Caco-2 (cell line): ENCODE data around the gene STAT5B. TPM values are rescaled to one million over a fixed set of nuclear protein-coding genes. Genes with fewer than 3 reads are reported as not detected.
"Not testable (repeated sequence)": the region's sequence is repeated elsewhere in the genome, so short reads cannot be mapped to it uniquely, and the experiment has no call there.

ENCODE experiments used
- BruUV-seq: library from RNA; stranded (reverse); fragments of 400-500 nt; replicated peaks from 2 replicates; lab custom pipeline; 2021; lab: Mats Ljungman, UMichigan
- CTCF ChIA-PET: fragments of 300-600 bp; sonication (Branson Sonifier 250); formaldehyde crosslinking; loops from one replicate; lab custom pipeline; 2022; ENCODE audit warnings: antibody characterized with exemption; lab: Charles Lee
- POLR2A ChIA-PET: fragments of 300-600 bp; sonication (Branson Sonifier 250); formaldehyde crosslinking; loops from one replicate; lab custom pipeline; 2022; ENCODE audit warnings: antibody characterized with exemption; lab: Charles Lee
- DNase-seq, 2 experiments: peaks; one replicate each; pipeline versions ENCODE4 v3.0.0 to v3.0.0-alpha.2; 2020 to 2022
- H3K27me3 ChIP-seq: replicated peaks from 2 replicates; pipeline ENCODE4 v1.6.0; 2011; ENCODE audit warnings: low read length; ENCODE audit not compliant: control insufficient read depth, insufficient read depth
- H3K36me3 ChIP-seq: 2 replicates; pipeline ENCODE4 v1.5.1; 2011; ENCODE audit warnings: low read length; ENCODE audit not compliant: control insufficient read depth, insufficient read depth
- H3K4me1 ChIP-seq: fragments of 250-450 bp; sonication (Bioruptor Pico); 2 replicates; pipeline ENCODE4 v1.5.1; 2020; ENCODE audit warnings: mild to moderate bottlenecking
- H3K4me3 ChIP-seq: 2 replicates; pipeline ENCODE4 v1.5.1; 2011; ENCODE audit warnings: low read depth, mild to moderate bottlenecking, control low read depth, low read length
- H3K9me3 ChIP-seq: fragments of 250-450 bp; sonication (Bioruptor Pico); 2 replicates; pipeline ENCODE4 v1.5.1; 2020; ENCODE audit warnings: mild to moderate bottlenecking, moderate library complexity
- H3K27ac Mint-ChIP-seq: one replicate; pipeline ENCODE4 v1.8.0; 2022; ENCODE audit warnings: mixed read lengths; ENCODE audit not compliant: unreplicated experiment
- H3K27me3 Mint-ChIP-seq: one replicate; pipeline ENCODE4 v1.8.0; 2022; ENCODE audit warnings: mixed read lengths; ENCODE audit not compliant: insufficient read depth, unreplicated experiment
- H3K36me3 Mint-ChIP-seq: one replicate; pipeline ENCODE4 v1.8.0; 2022; ENCODE audit warnings: mild to moderate bottlenecking, mixed read lengths; ENCODE audit not compliant: insufficient read depth, unreplicated experiment
- H3K4me1 Mint-ChIP-seq: one replicate; pipeline ENCODE4 v1.8.0; 2022; ENCODE audit warnings: low read depth, mixed read lengths; ENCODE audit not compliant: unreplicated experiment
- H3K4me3 Mint-ChIP-seq: one replicate; pipeline ENCODE4 v1.8.0; 2022; ENCODE audit warnings: mild to moderate bottlenecking, moderate library complexity, mixed read lengths; ENCODE audit not compliant: unreplicated experiment
- H3K9me3 Mint-ChIP-seq: one replicate; pipeline ENCODE4 v1.8.0; 2022; ENCODE audit warnings: mixed read lengths; ENCODE audit not compliant: unreplicated experiment
- intact Hi-C: fragments of 100-400 bp; cut with micrococcal nuclease; formaldehyde crosslinking; loops from one replicate; pipeline ENCODE4 v1.10.0; 2022; ENCODE audit not compliant: unreplicated experiment
- total RNA-seq: library from RNA; stranded (reverse); gene quantifications from 2 replicates; pipeline ENCODE4 v1.2.3, GENCODE V29; 2022
- TF ChIP-seq, protein P1 (sequence below), 2 experiments: fragments of 200-600 bp in 1 of 2; IDR thresholded peaks; 1 replicate in 1 of 2; 2 replicates in 1 of 2; pipeline versions ENCODE4 v1.5.1 to v1.8.0; 2011 to 2022; ENCODE audit warnings: antibody characterized with exemption in 1 of 2, control low read depth in 1 of 2, inconsistent platforms in 1 of 2, low read depth in 1 of 2, low read length in 1 of 2, mild to moderate bottlenecking in 1 of 2, moderate library complexity in 1 of 2; ENCODE audit not compliant: insufficient read depth in 1 of 2, severe bottlenecking in 1 of 2, unreplicated experiment in 1 of 2

Gene STAT5B
- total RNA-seq, 1 experiment from 2014 or later: 46.9 TPM

DNA sequence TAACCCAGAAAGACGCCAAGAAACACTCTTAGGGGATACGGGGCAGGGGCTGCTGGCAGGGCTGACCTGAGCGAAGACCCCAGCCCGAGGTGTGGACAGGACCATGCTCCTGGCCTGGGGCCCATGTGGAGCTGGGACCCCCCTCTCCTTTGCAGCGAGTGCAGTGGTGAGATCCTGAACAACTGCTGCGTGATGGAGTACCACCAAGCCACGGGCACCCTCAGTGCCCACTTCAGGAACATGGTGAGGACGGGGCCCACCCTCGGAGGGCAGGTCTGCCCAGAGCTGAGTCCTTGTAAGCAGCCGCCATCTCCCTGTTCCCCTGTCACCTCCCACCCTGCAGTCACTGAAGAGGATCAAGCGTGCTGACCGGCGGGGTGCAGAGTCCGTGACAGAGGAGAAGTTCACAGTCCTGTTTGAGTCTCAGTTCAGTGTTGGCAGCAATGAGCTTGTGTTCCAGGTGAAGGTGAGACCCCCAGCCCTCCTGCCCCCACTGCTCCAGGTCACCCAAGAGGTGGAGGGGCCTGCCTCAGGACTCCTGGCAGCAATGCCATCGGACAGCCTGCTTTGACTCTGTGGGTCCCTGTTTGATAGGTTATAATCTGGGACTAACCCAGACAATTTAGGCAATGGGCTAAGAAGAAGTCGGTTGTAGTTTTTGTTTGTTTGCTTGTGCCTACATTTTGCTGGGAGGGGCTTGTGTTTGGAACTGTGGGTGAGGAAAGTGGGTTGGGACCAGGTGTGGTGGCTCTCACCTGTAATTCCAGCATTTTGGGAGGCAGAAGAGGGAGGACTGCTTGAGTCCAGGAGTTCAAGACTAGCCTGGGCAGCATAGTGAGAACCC, 28.2 kb upstream of the STAT5B start:
- Histone ChIP-seq H3K4me3 (no peak overlapping the region), H3K27me3 (no peaks in the 10 kb centered on the region), H3K4me1 (no peaks in the 10 kb centered on the region), H3K36me3 (no peaks in the 10 kb centered on the region), H3K9me3 (no peaks in the 10 kb centered on the region)
- H3K4me1 Mint-ChIP-seq: no peaks in the 10 kb centered on the region
- H3K27me3 Mint-ChIP-seq: no peaks in the 10 kb centered on the region
- no peak overlapping the region for H3K4me3 Mint-ChIP-seq
- H3K9me3 Mint-ChIP-seq: no peaks in the 10 kb centered on the region
- ChIA-PET CTCF (no interaction called here), POLR2A (no interaction called here)
- TF ChIP-seq, protein P1, sequence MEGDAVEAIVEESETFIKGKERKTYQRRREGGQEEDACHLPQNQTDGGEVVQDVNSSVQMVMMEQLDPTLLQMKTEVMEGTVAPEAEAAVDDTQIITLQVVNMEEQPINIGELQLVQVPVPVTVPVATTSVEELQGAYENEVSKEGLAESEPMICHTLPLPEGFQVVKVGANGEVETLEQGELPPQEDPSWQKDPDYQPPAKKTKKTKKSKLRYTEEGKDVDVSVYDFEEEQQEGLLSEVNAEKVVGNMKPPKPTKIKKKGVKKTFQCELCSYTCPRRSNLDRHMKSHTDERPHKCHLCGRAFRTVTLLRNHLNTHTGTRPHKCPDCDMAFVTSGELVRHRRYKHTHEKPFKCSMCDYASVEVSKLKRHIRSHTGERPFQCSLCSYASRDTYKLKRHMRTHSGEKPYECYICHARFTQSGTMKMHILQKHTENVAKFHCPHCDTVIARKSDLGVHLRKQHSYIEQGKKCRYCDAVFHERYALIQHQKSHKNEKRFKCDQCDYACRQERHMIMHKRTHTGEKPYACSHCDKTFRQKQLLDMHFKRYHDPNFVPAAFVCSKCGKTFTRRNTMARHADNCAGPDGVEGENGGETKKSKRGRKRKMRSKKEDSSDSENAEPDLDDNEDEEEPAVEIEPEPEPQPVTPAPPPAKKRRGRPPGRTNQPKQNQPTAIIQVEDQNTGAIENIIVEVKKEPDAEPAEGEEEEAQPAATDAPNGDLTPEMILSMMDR (IDR thresholded peaks at IDR 0.05; ENCODE audit: insufficient read depth in 1 of 2, low read depth in 1 of 2, low read length in 1 of 2, severe bottlenecking in 1 of 2, unreplicated experiment in 1 of 2): no peak
- no peak for DNase-seq
- intact Hi-C loops: no loop called here
- no peak overlapping the region for H3K27ac Mint-ChIP-seq
- BruUV-seq: no TSS peak
- peaks cover 18% of the 10 kb centered on the region for H3K36me3 Mint-ChIP-seq

DNA sequence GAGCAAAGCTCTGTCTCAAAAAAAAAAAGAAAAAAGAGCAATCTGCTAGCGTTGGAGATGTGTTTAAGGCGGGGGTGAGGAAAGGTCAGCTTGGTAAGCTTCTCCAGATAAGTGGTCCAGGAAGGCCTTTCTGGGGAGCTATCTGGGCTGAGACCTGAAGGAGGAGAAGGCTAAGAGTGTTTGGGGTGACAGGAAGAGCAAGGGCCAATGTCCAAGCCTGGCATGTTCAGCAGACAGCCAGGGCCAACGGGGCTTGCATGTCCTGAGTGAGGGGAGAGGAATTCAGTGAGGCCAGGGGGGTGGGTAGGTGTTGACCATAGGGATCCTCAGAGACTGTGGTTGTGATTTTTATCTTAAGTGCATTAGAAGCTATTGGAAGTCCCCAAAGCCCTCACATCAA, 27.5 kb upstream of the STAT5B start:
- no peaks in the 10 kb centered on the region for H3K27me3 Mint-ChIP-seq
- H3K9me3 Mint-ChIP-seq: no peaks in the 10 kb centered on the region
- TF ChIP-seq, protein P1 (IDR thresholded peaks at IDR 0.05; ENCODE audit: insufficient read depth in 1 of 2, low read depth in 1 of 2, low read length in 1 of 2, severe bottlenecking in 1 of 2, unreplicated experiment in 1 of 2): no peak
- H3K4me3 Mint-ChIP-seq: no peak overlapping the region
- peaks cover 11% of the 10 kb centered on the region for H3K36me3 Mint-ChIP-seq
- BruUV-seq: no TSS peak
- no peak overlapping the region for H3K27ac Mint-ChIP-seq
- no peaks in the 10 kb centered on the region for H3K4me1 Mint-ChIP-seq
- ChIA-PET POLR2A (no interaction called here), CTCF (no interaction called here)
- Histone ChIP-seq H3K27me3 (no peaks in the 10 kb centered on the region), H3K4me3 (no peak overlapping the region), H3K36me3 (no peaks in the 10 kb centered on the region), H3K9me3 (no peaks in the 10 kb centered on the region), H3K4me1 (no peaks in the 10 kb centered on the region)
- no peak for DNase-seq
- intact Hi-C loops: no loop called here

DNA sequence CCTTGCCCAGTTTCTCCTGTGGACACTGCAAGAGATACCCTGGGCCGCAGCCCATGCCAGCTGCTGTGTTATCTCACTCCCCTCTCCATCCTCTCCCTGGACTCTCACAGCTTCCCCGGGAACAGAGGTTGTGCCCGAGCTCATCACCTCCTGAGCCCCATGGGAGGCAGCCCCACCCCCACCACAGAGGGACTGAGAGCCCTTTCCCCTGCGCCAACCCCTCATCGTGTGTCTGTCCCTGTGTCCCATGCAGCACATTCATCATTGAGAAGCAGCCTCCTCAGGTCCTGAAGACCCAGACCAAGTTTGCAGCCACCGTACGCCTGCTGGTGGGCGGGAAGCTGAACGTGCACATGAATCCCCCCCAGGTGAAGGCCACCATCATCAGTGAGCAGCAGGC, 24.8 kb upstream of the STAT5B start:
- H3K4me3 Mint-ChIP-seq: no peak overlapping the region
- no peak overlapping the region for H3K27ac Mint-ChIP-seq
- no peaks in the 10 kb centered on the region for H3K4me1 ChIP-seq
- no peaks in the 10 kb centered on the region for H3K4me1 Mint-ChIP-seq
- H3K9me3 ChIP-seq: no peaks in the 10 kb centered on the region
- no peak for DNase-seq
- ChIA-PET CTCF (no interaction called here), POLR2A (no interaction called here)
- no TSS peak for BruUV-seq
- H3K36me3 Mint-ChIP-seq: no peaks in the 10 kb centered on the region
- no peak overlapping the region for H3K4me3 ChIP-seq
- H3K27me3 Mint-ChIP-seq: no peaks in the 10 kb centered on the region
- no peaks in the 10 kb centered on the region for H3K27me3 ChIP-seq
- no peaks in the 10 kb centered on the region for H3K9me3 Mint-ChIP-seq
- TF ChIP-seq, protein P1 (IDR thresholded peaks at IDR 0.05; ENCODE audit: insufficient read depth in 1 of 2, low read depth in 1 of 2, low read length in 1 of 2, severe bottlenecking in 1 of 2, unreplicated experiment in 1 of 2): no peak
- intact Hi-C loops: no loop called here
- H3K36me3 ChIP-seq: no peaks in the 10 kb centered on the region

DNA sequence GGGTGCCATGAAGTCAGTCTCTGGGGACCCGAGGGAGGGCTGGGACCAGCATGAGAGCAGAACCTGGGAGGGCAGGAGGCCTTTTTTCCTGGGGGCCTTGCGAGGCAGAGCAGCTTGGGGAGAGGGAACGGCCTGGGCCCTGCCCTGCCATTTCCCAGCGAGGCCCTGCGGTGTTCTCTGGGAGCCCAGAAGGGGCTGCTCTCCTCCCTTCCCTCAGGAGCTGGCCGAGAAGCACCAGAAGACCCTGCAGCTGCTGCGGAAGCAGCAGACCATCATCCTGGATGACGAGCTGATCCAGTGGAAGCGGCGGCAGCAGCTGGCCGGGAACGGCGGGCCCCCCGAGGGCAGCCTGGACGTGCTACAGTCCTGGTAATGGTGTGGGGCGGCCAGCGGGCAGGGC, 23.7 kb upstream of the STAT5B start:
- BruUV-seq, CTCF ChIA-PET, H3K36me3 Mint-ChIP-seq, H3K27me3 ChIP-seq, H3K36me3 ChIP-seq, H3K9me3 Mint-ChIP-seq, H3K27me3 Mint-ChIP-seq, H3K9me3 ChIP-seq, POLR2A ChIA-PET, H3K4me1 ChIP-seq, DNase-seq, H3K4me1 Mint-ChIP-seq, H3K4me3 Mint-ChIP-seq, intact Hi-C loops, H3K4me3 ChIP-seq, H3K27ac Mint-ChIP-seq: not testable (repeated sequence)

DNA sequence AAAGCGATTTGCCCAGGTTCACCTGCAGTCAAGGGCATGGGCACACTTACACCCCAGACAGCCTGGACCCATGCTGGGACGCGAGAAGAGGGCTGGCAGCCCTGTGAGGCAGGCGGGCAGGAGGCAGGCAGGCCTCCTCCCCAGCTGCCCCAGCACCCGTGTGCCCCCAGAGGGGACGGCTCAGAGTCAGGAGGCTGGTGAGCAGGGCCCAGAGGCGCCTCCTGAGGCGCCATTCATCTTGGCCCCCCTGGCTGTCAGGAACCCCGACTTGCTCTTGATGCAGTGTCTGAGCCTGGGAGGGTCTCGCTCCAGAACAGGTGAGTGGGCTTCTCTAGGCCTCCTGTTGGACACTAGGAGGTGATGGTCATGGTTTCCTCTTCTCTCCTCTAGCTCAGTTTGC, 23.2 kb upstream of the STAT5B start:
- POLR2A ChIA-PET, H3K27me3 Mint-ChIP-seq, CTCF ChIA-PET, H3K36me3 Mint-ChIP-seq, H3K9me3 Mint-ChIP-seq, intact Hi-C loops, H3K4me3 Mint-ChIP-seq, H3K27ac Mint-ChIP-seq, H3K9me3 ChIP-seq, DNase-seq, H3K4me3 ChIP-seq, H3K4me1 Mint-ChIP-seq, H3K27me3 ChIP-seq, H3K36me3 ChIP-seq, H3K4me1 ChIP-seq, BruUV-seq: not testable (repeated sequence)
